Daoy (cell line): ENCODE measurements around the gene DAPK2. TPM values are rescaled to one million over a fixed set of nuclear protein-coding genes. Genes with fewer than 3 reads are reported as not detected.
A peak's percentile ranks its signal among the peaks of the same experiment; 100 is the strongest.
"Not testable (repeated sequence)": the region's sequence is repeated elsewhere in the genome, so short reads cannot be mapped to it uniquely, and the experiment has no call there.

Experiments
- DNase-seq: peaks from one replicate; pipeline ENCODE4 v3.0.0-alpha.2; 2015; ENCODE audit warnings: low read depth
- total RNA-seq: library from RNA; depleted of rRNA; stranded (reverse); fragments of >200 nt; shearing (Covaris generic); gene quantifications from 2 replicates; pipeline ENCODE4 v1.2.3, GENCODE V29; 2014

DAPK2 gene
- total RNA-seq, 1 experiment from 2014 or later, result 1.9 TPM

GRCh38 chr15:63974021-63974420, 72.3 kb downstream of the DAPK2 start:
- DNase-seq, result no peak

- DNase-seq, result no peak
Observed at GRCh38 chr15:63973212-63974009, 72.9 kb downstream of the DAPK2 start.

GRCh38 chr15:63972801-63973200, 73.5 kb downstream of the DAPK2 start:
- no peak for DNase-seq

DNA sequence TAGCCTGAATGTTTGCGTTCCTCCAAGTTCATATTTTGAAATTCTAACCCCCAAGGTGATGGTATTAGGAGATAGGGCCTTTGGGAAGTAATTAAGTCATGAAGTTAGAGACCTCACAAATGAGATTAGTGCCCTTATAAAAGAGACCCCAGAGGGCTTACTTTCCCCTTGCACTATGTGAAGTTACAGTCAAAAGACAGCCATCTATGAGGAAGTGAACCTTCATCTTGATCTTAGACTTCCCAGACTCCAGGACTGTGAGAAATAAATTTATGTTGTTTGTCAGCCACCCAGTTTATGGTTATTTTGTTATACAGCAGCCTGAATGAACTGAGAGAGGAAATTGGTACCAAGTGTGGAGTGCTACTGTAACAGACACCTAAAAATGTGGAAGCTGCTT, 74.4 kb downstream of the DAPK2 start:
- no peak for DNase-seq

DNA sequence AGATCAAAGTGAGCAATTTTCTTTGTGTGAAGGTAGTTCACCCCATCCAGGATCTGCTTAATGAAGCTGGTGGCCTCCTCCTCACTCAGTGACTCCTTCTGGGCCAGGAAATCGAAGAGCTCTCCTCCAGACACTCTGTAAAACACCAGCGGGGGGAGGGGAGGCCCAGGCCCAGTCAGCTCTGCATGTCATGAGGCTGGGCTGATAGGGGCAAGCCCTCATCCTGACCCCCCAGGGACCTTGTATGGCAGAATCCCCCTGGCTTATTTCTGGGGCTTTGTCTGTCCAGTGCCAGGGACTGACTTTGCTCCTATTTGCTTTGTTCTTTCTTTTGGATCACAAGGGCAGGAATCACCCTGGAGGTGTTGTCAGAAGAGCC, 74.9 kb downstream of the DAPK2 start:
- no peak for DNase-seq

DNA sequence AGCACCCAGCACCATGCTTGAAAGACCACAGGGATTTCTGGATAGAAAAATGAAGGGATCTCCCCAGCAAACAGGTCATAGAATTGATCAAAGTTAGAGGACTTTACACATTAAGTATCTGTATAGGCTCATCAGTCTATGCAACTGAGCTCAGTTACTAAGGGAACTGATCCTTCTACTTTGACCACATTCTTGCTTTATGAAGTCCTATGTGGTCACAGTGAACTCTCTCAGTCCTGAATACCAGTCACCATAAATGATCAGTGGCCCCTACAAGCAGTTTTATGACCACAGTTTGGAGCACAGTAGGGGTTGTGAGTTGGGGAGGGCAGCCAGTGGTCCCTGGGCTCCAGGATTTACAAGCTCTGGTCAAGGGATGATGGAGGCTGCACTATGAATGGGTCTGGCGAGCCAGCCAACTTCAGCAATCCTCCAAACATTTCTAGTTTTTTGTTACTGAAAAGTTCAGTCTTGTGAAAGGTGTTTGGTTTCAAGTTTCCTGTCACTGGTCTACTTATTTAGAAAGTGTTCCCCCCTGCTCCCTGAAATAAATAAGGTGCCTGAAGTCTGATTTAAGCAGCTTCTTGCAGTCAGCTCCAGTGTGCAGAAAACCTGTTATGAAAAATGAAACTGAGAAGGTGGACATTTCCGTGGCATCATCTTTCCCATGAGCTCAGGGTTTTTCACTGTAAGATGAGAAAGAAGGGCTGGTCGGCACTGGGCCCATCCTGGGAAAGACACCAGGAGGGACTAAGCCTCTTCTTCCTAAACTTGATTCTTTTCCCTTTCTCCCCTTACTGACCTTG, 75.5 kb downstream of the DAPK2 start:
- DNase-seq, result no peak

GRCh38 chr15:63969652-63970421, 76.4 kb downstream of the DAPK2 start:
- DNase-seq, result no peak

DNA sequence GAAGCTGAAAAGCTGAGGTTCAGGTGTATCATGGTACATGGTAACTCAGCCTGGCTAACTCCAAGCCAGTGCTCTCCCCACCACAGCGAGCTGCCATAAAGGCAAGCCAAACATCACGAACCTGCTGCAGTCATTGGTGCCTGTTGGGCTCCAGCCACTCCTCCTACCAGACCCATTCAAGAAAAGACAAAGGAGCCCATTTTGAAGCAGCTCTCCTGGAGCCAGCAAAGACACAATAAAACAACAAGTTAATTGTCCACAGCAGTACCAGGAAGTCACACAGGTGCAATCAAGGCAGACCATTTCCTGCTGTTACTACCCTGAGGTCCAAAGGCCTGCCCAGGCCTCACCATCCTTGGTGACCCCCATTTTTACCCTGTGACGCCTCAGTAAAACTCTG, 77.6 kb downstream of the DAPK2 start:
- no peak for DNase-seq

GRCh38 chr15:63968122-63968524, 78.2 kb downstream of the DAPK2 start:
- no peak for DNase-seq

DNA sequence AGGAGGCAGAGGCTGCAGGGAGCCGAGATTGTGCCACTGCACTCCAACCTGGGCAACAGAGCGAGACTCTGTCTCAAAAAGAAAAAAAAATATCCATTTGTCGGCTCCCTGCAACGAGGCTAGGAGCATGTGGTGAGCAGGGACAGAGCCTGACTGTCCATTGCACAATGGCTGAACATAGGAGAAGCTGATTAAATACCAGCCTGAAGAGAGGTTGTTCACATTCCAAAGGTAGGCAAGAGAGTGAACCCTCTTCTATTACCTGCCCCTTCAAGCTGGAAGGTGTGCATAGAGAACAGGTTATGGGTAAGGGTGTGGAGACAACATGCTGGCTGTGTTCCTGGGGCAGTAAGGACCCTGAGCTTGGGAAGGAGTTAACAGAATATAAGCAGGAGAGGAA, 78.7 kb downstream of the DAPK2 start:
- no peak for DNase-seq

- not testable (repeated sequence) for DNase-seq
Observed at GRCh38 chr15:63962947-63963721, 83.2 kb downstream of the DAPK2 start.

DNA sequence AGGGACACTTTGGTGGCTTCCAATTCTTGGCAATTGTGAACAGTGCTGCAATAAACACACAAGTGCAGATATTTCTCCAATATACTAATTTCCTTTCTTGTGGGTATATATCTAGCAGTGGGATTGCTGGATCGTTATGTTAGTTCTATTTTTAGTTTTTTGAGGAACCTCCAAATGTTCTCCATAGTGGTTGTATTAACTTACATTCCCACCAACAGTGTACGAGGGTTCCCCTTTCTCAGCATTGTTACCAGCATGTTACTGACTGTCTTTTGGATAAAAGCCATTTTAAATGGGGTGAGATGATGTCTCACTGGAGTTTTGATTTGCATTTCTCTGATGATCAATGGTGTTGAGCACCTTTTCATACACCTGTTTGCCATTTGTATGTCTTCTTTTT, 92.8 kb downstream of the DAPK2 start:
- no peak for DNase-seq

- DNase-seq, result peak; percentile 57
Observed at GRCh38 chr15:63950911-63951481, 95.3 kb downstream of the DAPK2 start.

GRCh38 chr15:63948971-63949370, 97.3 kb downstream of the DAPK2 start:
- no peak for DNase-seq

DNA sequence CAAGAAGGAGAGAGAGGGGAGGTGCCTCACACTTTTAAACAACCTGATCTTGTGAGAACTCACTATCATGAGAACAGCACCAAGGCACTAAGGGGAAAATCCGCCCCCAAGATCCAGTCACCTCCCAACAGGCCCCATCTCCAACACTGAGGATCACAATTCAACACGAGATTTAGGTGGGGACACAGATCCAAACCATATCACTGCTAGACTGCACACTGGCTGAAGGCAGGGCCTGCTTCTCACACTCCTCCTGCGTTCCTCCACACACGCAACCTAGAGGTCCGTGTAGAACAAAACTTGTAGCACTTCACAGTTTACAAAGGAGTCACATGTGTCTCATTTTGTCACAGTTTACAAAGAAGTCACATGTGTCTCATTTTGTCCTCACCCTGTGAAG, 97.8 kb downstream of the DAPK2 start:
- no peak for DNase-seq

GRCh38 chr15:63947228-63947627, 99.1 kb downstream of the DAPK2 start:
- DNase-seq, result no peak

DNA sequence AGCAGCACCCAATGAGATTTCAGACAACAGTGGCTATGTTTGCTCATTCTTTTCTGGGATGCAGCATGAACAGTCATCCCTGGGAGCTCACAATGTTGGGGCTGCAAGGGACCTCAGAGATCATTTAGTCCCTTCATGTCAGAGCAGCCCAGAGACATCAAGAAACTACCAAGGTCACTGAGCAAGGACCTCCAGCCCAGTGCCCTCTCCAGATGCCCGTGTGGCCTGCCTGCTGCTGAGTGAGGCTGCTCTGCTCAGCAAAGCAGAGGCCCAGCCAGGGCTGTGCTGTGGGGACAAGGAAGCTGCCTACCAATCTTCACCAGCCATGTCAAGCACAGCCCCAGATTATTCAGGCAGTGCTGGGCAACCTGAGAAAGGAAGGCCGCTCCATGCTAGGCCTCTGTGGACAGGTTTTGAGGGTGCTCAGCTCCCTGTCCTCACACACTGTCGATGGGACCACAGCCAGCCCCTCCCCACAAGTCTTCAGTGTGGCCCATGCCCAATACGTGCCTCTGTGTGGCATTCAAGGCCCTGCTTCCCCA, 99.7 kb downstream of the DAPK2 start:
- no peak for DNase-seq

GRCh38 chr15:63945838-63946298, 100.4 kb downstream of the DAPK2 start:
- no peak for DNase-seq

GRCh38 chr15:63945007-63945788, 101.1 kb downstream of the DAPK2 start:
- peak; percentile 62 for DNase-seq

DNA sequence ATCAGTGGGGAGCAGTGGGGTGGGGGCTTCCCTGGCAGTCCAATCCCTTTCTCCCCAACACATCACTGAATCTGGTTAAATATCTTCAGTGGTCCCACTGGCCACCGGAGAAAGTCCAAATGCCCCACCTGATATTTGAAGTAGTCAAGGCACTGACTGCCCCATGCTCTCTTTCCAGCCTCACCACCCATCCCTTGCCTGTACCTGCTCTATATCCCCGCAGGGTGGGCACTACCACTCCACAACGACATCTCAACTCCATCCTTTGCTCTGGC, 101.7 kb downstream of the DAPK2 start:
- no peak for DNase-seq
